ENCODE data around the gene PRRT4. TPM values are rescaled to one million over a fixed set of nuclear protein-coding genes. Genes with fewer than 3 reads are reported as not detected.

Gene PRRT4
- total and polyA plus RNA-seq, 2 of the 13 experiments (the other 11 are each of a cell fraction or from before 2014, with no cell fraction given): not detected

- TF ChIP-seq, protein P1, sequence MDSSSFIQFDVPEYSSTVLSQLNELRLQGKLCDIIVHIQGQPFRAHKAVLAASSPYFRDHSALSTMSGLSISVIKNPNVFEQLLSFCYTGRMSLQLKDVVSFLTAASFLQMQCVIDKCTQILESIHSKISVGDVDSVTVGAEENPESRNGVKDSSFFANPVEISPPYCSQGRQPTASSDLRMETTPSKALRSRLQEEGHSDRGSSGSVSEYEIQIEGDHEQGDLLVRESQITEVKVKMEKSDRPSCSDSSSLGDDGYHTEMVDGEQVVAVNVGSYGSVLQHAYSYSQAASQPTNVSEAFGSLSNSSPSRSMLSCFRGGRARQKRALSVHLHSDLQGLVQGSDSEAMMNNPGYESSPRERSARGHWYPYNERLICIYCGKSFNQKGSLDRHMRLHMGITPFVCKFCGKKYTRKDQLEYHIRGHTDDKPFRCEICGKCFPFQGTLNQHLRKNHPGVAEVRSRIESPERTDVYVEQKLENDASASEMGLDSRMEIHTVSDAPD (CRISPR knock-in tag; IDR thresholded peaks at IDR 0.05): no peak
- TF ChIP-seq ZNF512 (CRISPR knock-in tag; IDR thresholded peaks at IDR 0.05) (no peak), MBNL3 (CRISPR knock-in tag; conservative IDR thresholded peaks at IDR 0.05) (no peak), KDM4B (CRISPR knock-in tag; IDR thresholded peaks at IDR 0.05) (no peak), JUND (CRISPR knock-in tag; IDR thresholded peaks at IDR 0.05) (no peak), ZNF687 (CRISPR knock-in tag; IDR thresholded peaks at IDR 0.05) (no peak), ZNF83 (CRISPR knock-in tag; IDR thresholded peaks at IDR 0.05; ENCODE audit: borderline replicate concordance) (no peak), SRY (CRISPR knock-in tag; IDR thresholded peaks at IDR 0.05) (no peak), ISX (CRISPR knock-in tag; conservative IDR thresholded peaks at IDR 0.05) (no peak), KIAA2018 (CRISPR knock-in tag; IDR thresholded peaks at IDR 0.05; ENCODE audit: borderline replicate concordance) (no peak), POLR2AphosphoS2 (IDR thresholded peaks at IDR 0.05; ENCODE audit: low read depth, low read length) (no peak), ATF4 (CRISPR knock-in tag; IDR thresholded peaks at IDR 0.05) (no peak)
- TF ChIP-seq, protein P2, sequence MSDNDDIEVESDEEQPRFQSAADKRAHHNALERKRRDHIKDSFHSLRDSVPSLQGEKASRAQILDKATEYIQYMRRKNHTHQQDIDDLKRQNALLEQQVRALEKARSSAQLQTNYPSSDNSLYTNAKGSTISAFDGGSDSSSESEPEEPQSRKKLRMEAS (IDR thresholded peaks at IDR 0.05): peak; percentile 36; the same call in 1 of the 2 replicates
Observed at GRCh38 chr7:128310499-128310898, 51.0 kb downstream of the PRRT4 start (continued).

Measured in HepG2 (cell line).